Epithelial cell of esophagus (primary cell): ENCODE data around the gene CFAP74.

ENCODE experiments used
- DNase-seq: peaks from one replicate; pipeline ENCODE4 v3.0.0; 2010; ENCODE audit warnings: low read depth
- H3K4me3 ChIP-seq: 2 replicates; pipeline ENCODE4 v1.5.1; 2011; ENCODE audit warnings: mild to moderate bottlenecking, low read length, control low read depth
- CTCF ChIP-seq: IDR thresholded peaks from 2 replicates; pipeline ENCODE4 v1.5.1; 2011; ENCODE audit warnings: low read depth, mild to moderate bottlenecking, low read length, control low read depth, inconsistent platforms; ENCODE audit not compliant: insufficient read depth; ENCODE audit errors: missing control alignments

CFAP74 gene

GRCh38 chr1:1968767-1969504, 34.6 kb downstream of the CFAP74 start:
- no peak for TF ChIP-seq CTCF
- H3K4me3 ChIP-seq: no peak overlapping the region
- DNase-seq: peak; percentile 58

DNA sequence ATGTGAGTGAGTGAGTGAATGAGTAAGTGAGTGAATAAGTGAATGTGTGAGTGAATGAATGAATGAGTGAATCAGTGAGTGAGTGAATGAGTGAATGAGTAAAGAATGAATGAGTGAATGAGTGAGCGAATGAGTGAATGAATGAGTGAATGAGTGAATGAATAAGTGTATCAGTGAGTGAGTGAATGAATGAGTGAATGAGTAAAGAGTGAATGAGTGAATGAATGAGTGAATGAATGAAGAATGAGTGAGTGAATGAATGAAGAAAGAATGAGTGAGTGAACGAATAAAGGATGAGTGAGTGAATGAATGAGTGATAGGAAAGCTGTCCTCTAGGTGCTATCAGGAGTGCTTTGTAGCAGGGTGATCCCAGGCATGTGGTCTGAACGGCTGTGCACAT, 35.7 kb downstream of the CFAP74 start:
- TF ChIP-seq CTCF: no peak

DNA sequence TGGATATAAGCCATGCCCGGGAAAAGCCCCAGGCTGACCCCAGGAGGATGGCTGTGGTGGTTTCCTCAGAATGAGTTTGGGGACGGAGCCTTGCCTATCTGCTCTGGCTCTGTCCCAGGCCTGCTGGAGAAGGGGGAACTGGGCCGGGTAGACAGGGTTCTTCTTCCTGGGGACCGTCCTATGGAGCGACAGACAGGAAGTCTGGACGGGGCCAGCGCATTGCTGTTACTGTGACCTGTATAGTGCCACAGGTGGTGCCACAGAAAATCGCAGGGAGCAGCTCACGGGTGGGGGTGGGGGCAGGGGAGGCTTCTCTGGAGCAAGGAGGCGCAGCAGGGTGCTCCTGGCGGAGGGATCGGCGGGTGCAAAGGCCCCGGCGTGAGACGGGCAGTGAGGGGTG, 36.4 kb downstream of the CFAP74 start:
- no peak for DNase-seq
- TF ChIP-seq CTCF: no peak
- H3K4me3 ChIP-seq: no peak overlapping the region

More for the DNA sequence above, 35.7 kb downstream of the CFAP74 start:
- DNase-seq: no peak
- no peak overlapping the region for H3K4me3 ChIP-seq

DNA sequence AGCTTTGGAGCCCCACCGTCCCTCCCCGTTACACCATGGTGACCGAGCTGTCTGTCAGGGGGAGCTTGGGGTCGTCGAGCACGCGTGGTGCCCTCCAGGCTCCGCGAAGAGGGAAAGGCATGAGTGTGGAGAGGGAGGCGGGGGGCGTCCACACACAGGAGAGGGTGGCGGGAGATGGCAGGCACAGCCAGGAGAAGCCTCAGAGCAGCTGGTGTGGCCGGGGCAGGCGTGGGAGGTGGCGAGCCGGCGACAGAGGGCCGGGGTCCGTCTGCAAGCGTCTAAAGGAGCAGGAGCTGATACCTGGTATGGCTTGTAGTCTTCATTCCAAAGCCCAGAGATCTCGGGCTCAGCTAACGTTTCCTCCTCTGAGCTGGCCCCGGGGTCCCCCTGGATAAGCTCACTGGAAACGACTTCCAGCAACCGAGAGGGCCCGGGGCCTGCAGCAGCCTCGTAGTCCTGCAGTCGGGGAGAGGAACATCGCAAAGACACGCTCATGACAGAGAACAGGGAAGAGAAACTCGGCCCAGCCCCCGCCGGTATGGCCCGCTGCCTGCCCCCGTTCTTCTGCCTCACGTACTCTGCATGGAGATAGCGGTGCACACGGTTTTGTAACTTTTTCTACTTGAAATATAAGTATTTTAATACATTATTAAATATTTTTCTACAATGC, 37.4 kb downstream of the CFAP74 start:
- no peak for TF ChIP-seq CTCF
- no peak overlapping the region for H3K4me3 ChIP-seq
- no peak for DNase-seq

DNA sequence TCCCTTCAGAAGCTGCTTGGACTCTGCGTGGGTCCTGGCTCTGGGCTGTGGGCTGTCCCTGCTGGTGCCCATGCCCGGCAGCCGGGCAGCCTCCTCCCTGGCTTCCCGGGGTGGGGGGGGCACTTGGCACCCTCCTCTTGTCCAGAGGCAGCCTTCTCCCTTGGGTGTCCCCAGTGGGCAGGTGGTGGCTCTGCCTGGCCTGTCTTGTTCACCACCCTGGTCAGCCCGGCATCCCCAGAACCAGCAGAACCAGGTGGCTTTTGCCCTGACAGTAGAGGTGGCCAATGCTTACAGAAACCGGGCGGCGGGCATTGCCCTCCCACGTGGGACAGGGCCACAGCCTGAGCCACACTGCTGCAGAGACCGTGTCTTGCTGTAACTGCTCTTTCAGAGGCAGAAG, 38.0 kb downstream of the CFAP74 start:
- no peak for TF ChIP-seq CTCF
- no peak overlapping the region for H3K4me3 ChIP-seq
- DNase-seq: no peak

DNA sequence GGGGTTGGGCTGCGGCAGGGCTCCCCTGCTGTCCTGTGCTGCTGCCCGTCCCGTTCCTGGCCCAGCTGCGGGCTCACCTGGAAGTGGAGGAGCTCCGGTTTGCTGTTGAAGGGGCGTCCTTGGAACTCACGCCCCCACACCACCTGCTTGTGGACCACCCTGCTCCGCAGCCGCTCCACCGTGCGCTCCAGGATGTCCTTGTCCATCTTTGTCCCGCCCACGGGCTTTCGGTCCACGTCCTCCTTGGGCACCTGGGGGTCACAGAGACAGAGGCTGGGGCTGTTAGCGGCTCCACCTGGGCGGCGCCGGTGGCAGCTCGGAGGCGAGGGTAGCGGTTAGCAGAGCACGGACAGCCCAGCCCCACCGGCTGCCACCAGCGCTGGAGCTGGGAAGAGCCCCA, 38.8 kb downstream of the CFAP74 start:
- DNase-seq: no peak
- TF ChIP-seq CTCF: no peak
- no peak overlapping the region for H3K4me3 ChIP-seq
